GOT3 (cell line): Measurements from ENCODE around the gene CCDC124.
"Not testable (repeated sequence)": the region's sequence is repeated elsewhere in the genome, so short reads cannot be mapped to it uniquely, and the experiment has no call there.

Experiments
- DNase-seq: peaks from one replicate; lab custom pipeline; 2025; ENCODE audit warnings: mixed read lengths; lab: John Stamatoyannopoulos, UW

Gene CCDC124

DNA sequence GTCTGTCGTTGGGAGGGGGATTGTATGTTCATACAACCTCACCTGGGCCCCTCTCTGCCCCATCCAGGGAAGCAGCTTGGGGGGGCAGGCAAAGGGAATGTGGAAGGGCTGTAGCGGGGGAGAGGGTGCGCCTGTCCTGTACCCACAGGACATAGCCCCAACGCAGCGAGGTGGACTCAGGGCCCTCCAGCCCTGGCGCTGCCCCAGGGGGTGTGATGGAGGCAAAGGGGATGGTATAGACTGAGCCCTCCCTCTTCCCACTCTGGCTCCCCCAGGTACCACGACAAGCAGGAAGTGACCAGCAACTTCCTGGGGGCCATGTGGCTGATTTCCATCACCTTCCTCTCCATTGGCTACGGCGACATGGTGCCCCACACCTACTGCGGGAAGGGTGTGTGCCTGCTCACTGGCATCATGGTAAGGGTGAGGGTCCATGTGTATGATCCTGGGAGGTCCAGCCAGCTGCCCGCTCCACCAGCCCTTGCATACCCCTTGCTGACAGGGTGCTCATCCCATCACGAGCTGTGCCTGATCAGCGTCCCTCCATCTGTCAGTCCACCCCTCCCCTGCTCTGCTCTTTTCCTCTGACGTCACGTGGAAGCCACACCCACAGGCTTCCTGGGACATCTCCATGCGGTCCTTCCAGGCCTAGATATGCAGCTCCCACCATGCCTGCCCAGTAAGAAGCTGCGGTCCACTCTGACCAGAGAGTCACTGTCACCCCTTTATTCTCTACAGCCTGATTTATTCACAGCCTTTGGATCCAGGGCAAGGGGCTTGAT lies 52.4 kb downstream of the CCDC124 start:
- DNase-seq, result no peak

DNA sequence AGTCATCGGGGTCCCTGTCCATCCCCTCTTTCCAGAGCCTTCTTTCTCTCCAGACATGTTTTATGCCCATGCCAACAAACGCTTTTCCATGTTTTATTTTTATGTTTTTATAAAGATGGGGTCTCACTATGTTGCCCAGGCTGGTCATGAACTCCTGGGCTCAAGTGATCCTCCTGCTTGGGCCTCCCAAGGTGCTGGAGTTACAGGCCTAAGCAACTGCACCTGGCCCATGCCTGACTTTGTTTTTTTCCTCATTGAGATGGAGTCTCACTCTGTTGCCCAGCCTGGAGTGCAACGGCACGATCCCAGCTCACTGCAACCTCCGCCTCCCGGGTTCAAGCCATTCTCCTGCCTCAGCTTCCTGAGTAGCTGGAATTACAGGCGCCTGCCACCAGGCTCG lies 53.8 kb downstream of the CCDC124 start:
- not testable (repeated sequence) for DNase-seq

DNA sequence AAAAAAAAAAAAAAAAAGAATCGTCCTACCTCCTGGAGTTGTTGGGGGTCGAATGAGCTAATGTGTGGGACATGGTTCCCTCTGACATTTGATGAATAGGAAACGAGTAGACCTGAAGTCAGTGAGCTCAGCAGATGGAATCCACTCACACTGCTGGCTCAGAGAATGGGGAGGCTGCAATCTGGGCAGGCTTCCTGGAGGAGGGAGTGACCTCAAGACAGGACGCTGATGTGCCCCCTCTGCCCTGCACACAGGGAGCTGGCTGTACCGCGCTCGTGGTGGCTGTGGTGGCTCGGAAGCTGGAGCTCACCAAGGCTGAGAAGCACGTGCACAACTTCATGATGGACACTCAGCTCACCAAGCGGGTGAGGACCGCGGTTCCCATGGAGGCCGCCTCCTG lies 55.3 kb downstream of the CCDC124 start:
- no peak for DNase-seq

DNA sequence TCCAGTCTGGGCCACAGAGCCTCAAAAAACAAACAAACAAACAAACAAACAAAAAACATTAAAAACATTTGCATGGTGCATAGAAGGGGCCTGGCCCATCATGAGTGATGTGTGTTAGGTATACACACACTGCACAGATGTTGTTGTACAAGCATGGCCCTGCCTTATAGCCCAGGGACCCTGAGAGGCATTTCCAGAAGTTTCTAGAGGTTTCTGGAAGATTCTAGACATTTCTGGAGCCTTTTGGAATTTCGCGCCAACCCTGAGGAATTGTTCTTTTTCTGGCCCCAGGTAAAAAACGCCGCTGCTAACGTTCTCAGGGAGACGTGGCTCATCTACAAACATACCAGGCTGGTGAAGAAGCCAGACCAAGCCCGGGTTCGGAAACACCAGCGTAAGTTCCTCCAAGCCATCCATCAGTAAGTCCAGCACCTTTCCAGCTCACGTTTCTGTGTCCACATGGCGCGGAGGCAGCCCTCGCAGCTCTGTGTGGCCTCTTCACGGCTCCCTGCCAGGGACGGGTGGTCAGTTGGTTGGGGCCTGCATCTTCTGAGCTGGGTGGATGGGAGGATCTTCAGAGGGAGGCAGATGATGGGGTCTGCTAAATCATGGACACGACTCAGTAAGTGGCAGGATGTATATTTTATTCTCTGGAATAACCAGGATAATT lies 56.7 kb downstream of the CCDC124 start:
- DNase-seq, result no peak

DNA sequence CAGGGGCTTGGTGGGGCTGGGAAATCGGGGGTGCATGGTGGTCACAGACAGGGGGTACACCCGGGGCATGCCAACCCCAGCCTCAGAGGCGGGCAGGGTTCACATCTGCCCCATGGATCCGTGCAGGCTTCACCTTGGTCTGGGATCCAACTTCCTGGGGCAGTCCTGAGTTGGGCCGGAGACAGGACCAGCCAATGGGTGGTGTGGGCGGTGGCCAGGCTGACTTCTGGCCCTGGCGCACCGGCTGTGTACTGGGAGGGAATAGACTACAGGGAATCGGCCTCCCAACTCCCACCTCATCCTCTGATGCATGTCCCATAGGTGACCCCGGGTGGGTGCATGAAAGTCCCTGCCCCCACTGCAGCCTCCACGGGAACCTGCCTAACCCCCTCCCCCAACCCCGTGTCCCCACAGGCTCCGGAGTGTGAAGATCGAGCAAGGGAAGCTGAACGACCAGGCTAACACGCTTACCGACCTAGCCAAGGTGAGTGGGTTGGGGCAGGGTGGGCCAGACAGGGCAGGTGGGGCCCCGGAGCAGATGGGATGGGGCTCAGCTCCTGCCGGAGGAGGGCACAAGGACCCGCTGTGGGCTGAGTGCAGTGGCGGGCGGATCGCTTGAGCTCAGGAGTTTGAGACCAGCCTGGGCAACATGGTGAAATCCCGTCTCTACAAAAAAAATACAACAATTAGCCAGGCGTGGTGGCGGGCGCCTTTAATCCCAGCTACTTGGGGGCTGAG lies 60.4 kb downstream of the CCDC124 start:
- DNase-seq, result no peak
